Fibroblast of the aortic adventitia (primary cell): ENCODE measurements around the gene CAPRIN1. TPM values are rescaled to one million over a fixed set of nuclear protein-coding genes. Genes with fewer than 3 reads are reported as not detected.

Source experiments
- DNase-seq: peaks from one replicate; pipeline ENCODE4 v3.0.0-alpha.2; 2010; ENCODE audit warnings: low read depth
- H3K4me3 ChIP-seq: 2 replicates; pipeline ENCODE4 v1.5.1; 2011; ENCODE audit warnings: low read depth, mild to moderate bottlenecking, control low read depth, low read length, moderate library complexity
- CTCF ChIP-seq: IDR thresholded peaks from 2 replicates; pipeline ENCODE4 v1.5.1; 2011; ENCODE audit warnings: mild to moderate bottlenecking, low read length, control low read depth, inconsistent platforms; ENCODE audit not compliant: insufficient read depth
- total RNA-seq: library from RNA; depleted of rRNA; stranded (reverse); fragments of >200 nt; gene quantifications from 2 replicates; pipeline ENCODE4 v1.2.3, GENCODE V29; 2012; ENCODE audit warnings: low replicate concordance

Gene CAPRIN1
- total RNA-seq, 1 donor = 295 TPM

DNA sequence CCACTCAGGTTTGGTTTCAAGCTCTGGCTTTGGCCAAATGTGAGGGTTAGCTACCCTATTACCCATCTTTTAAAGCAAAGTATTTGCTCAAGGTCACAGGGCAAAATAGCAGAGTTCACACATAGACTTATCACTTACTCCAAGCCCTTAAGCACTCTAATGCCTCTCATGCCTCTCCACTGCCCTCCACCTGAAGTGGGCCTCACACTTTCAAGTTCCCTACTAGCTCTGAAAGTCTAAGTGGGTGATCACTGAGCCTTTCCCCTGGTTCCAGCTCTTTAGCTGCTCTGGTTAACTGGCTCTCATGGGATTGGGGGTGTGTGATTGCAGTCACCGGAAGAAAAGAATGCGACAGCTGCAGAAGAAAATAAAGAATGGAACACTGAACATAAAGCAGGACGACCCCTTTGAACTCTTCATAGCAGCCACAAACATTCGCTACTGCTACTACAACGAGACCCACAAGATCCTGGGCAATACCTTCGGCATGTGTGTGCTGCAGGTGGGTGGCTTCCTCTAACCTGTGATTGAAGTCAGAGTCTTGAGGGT, 60.3 kb downstream of the CAPRIN1 start:
- H3K4me3 ChIP-seq = no peak overlapping the region
- TF ChIP-seq CTCF = no peak
- no peak for DNase-seq

DNA sequence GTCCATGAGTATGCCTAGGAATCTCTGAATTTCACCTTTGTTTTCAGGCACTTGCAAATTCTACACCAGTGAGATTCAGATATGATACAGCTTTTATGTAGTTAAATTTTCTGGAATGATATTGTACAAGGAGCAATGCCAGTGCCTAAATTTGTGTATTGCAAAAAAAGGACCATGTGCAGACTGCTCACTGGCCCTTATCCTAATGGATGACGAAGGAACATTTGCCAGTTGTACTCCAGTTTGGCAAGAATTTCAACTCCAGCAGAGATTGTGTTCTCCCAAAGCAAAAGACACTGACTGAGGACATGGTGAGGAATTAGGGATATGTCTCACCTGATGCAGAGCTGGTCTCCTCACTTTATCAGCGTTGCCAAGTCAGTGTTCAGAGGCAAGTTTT, 62.5 kb downstream of the CAPRIN1 start:
- DNase-seq = no peak
- H3K4me3 ChIP-seq = no peak overlapping the region
- TF ChIP-seq CTCF = no peak

DNA sequence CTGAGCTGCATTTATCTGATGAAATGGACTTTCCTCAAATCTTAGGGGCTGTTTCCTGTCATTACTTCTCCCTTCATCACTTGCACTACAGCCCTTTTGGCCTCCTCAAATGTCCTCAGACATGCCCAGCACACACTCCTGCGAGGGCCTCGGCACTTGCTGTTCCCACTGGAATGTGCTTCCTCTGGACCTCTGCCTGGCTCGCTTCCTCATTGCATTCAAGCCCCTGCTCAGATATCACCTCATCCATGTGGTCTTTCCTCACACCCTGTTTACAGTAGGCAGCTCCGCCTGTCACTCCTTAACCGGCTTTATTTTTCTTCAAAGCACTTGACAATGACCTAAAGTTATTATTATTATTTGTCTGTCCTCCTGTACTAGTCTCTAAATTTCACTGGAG, 62.9 kb downstream of the CAPRIN1 start:
- H3K4me3 ChIP-seq = no peak overlapping the region
- no peak for TF ChIP-seq CTCF
- DNase-seq = no peak

DNA sequence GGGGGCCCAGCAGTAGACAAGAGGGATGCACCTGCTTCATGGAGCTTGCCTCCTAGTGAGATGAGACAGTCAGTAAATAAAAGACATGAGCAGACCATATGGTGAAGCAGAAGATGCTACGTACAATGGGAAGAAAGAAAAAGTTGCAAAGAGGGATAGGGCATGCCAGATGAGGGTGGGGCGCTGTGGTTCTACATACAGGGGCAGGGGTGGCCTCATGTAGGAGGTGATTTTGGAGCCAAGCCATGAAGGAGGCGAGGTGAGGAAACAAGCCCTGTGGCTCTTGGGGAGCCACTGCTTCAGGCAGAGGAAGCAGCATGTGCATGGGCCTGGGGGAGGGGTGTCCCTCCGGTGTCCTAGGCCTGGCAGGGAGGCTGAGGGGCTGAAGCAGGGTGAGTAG, 69.1 kb downstream of the CAPRIN1 start:
- no peak for DNase-seq
- no peak for TF ChIP-seq CTCF
- no peak overlapping the region for H3K4me3 ChIP-seq

- H3K4me3 ChIP-seq = no peak overlapping the region
- TF ChIP-seq CTCF = no peak
- no peak for DNase-seq
These were observed 73.5 kb downstream of the CAPRIN1 start for GRCh38 chr11:34124885-34125668.

DNA sequence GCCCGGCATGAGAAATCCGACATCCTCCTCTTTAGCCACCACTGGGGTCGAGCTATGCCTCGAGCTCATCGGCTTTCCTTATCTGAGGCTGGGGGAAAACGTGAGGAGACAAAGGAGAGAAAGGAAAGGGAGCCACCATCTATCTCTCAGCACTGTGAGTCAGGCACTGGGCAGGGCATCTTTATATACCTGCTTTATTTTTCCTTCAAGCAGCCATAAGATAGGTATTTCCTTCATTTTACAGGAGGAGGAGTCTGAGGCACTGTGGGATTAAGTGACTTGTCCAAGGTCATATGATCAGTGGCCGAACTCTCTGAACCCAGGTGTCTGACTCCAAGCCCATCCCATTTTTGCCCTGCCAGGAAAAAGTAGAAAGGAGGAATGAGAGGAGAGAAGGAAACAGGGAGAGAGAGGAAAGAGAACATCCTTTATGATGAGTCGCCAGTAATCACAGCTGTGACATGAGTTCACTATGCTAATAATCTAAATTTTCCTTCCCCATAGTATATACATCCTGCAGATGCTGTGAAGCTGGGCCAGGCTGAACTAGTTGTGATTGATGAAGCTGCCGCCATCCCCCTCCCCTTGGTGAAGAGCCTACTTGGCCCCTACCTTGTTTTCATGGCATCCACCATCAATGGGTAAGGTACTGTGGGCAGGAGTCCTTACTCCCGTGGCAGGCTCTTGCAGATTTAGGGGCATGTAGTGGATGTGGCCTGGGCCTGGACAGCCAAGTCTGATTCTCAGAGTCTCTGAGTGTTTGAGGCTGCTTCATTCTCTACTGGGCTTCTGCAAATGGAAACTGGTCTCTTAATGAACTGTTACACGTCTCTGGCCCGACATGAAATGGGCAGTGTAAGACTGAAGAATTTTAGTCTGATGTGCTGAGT, 75.7 kb downstream of the CAPRIN1 start:
- no peak for TF ChIP-seq CTCF
- DNase-seq = no peak
- no peak overlapping the region for H3K4me3 ChIP-seq
